Activated T-cell treated with anti-CD3 and anti-CD28 coated beads, Interleukin-2, amount 50 U/mL, for 48 hours (primary cell): ENCODE results near the gene MTFR1L.

Experiments
- DNase-seq, 2 experiments: peaks; one replicate each; pipeline ENCODE4 v3.0.0-alpha.2; 2020

The MTFR1L gene

GRCh38 chr1:25808481-25809244 lies 11.1 kb upstream of the MTFR1L start:
- DNase-seq: no peak

DNA sequence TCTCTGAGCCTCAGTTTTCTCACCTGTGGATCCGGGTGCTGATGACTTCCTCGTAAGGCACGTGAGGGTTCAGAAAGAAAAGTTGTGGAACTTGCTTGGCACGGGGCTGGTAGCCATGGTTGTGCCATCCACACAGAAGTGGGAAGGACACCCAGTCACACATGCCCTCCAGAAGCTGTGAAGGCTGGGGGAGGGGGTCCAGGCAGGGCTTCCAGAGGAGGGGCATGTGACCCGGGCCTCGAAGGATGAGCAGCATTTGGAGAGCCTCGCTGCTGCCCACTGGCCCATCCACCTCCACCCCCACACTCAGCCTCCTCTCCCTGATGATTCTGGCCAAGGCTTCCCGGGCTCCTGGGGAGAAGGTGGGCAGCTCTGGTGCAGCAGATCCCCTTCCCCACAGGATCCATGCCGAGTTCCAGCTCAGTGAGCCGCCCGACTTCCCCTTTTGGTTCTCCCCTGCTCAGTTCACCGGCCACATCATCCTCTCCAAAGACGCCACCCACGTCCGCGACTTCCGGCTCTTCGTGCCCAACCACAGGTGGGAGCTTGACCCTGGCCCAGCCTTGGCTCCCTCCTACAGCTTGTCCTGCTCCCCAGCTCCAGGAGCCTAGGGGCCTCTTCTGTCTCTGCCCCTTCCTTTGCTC lies 10.3 kb upstream of the MTFR1L start:
- DNase-seq: no peak

- DNase-seq: no peak
These were observed 9.8 kb upstream of the MTFR1L start for GRCh38 chr1:25809929-25810328.

DNA sequence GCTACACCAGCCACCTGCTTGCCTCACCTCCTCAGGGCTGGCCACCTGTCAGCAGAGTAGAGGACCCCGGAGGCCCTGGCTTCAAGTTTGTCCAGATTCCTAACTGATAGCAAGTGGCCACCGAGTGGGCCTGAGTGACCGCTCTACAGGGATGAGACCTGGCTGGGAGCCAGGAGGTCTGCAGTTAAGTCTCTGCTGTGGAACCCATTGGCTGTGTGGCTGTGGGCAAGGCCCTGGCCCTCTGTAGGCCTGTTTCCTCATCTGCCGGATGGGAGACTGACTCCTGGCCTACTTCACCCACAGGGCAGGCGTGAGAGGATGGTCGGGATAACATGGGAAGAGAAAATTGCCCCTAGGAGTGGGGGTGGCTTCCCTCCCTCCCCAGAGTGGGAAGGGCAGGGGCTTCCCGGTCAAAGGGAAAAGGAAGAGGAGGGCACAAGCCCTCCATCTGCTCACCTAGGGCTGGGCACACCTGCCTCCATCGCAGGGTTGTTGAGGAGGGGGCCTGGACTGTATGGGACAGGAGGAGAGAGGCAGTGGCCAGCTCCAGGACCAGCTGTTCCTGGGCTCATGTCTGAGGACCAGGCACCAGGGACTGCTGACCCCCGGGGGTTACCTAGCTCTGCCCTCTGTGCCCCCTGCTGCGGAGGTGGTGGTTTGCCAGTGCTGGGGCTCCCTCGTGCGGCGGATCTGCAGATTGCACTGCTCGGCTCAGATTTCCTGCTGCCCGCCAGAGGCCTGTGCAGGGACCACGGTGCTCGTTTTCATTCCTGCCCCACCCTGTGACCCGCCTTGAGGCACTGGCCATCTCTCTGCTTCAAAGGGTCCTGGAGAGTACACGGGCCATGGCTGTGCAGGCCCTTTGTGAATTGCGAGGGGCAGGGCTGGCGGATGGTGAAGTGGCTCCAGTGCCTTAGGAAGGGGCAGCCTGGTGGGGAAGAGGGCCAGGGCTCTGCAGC lies 9.1 kb upstream of the MTFR1L start:
- DNase-seq: peak; percentile 89

DNA sequence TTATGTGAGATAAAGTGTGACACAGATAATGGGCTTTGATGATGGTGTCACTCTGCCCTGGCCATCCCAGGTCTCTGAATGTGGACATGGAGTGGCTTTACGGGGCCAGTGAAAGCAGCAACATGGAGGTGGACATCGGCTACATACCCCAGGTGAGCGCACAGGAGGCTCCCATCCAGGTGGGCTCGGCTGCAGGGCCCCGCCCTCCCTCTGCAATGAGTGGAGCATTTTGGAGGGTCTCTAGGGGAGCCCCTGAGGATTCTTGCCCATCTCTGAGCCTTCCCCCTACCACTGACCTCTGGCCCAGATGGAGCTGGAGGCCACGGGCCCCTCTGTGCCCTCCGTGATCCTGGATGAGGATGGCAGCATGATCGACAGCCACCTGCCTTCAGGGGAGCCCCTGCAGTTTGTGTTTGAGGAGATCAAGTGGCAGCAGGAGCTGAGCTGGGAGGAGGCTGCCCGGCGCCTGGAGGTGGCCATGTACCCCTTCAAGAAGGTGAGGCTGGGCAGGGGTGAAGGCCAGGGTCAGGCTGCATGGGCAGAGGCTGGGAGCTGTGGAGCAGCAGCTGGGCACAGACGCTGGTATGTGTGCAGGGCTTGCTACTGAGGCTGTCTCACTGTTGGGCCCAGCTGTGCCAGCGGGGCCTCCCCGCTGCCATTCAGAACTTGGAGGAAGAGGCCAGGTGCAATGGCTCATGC lies 8.2 kb upstream of the MTFR1L start:
- no peak for DNase-seq

GRCh38 chr1:25813071-25813733 lies 6.6 kb upstream of the MTFR1L start:
- DNase-seq: no peak

- DNase-seq: no peak
These were observed 5.9 kb upstream of the MTFR1L start for GRCh38 chr1:25813734-25814471.

DNA sequence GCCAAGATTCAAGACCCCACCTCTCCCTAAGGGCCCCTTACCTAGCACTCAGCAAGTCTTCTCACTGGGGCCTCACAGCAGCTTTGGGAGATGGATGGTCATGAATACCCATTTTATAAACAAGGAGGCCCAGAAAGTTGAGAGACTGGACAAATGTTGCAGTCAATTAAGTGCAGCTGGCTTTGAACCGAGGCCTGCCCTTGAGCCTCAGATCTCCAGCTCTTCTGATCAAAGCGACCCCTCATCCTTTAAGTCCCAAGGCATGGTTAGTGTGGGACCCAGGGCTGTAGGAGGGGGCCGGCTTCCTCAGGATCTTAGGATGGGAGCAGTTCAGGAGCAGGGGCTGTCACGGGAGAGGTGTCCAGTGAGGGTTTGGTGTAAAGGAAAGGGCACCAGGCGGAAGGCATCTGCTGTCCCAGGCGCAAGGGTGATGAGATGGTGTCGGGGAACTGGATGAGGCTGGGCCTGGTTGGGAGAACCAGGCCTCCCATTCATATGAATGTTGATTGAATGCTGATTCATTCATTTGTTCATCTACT lies 5.1 kb upstream of the MTFR1L start:
- no peak for DNase-seq

DNA sequence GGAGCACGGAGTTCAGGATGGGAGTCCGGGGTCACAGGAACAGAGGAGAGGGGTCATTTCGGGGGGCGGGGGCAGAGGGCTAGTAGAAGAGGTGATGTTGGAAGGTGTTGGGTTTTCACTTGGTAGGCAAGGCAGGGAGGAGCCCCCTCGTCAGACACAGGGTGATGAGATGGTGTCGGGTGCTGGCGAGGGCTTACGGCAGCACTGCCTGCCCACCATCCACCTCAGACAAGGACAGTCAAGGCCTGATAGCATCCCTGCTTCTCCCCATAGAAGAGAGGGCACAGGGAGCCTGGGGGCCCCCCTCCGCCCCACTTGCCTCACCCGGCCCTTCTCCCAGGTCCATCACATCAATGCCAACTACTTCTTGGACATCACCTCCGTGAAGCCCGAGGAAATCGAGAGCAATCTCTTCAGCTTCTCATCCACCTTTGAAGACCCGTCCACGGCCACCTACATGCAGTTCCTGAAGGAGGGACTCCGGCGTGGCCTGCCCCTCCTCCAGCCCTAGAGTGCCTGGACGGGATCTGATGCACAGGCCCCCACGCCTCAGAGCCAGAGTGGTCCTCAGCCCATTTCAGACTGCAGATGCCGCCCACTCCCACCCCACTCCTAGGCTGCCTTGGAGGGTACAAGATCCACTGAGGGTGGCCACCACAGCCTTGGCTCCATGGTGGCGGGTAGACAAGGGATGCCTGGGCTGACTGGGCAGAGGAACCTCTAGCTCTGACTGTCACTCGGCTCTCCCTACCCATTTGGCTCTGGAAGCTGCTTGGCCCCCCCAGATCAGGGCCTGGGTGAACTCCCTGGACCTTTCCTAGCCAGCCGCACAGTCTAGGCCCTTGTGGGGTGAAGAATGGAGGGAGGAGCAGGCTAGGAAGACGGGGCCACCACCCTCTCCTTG lies 4.3 kb upstream of the MTFR1L start:
- peak in 1 of 2 experiments; percentile 14 for DNase-seq

- DNase-seq: peak; percentile 3 to 11
These were observed 3.5 kb upstream of the MTFR1L start for GRCh38 chr1:25816112-25816718.

GRCh38 chr1:25817840-25818501 lies 1.8 kb upstream of the MTFR1L start:
- DNase-seq: no peak

DNA sequence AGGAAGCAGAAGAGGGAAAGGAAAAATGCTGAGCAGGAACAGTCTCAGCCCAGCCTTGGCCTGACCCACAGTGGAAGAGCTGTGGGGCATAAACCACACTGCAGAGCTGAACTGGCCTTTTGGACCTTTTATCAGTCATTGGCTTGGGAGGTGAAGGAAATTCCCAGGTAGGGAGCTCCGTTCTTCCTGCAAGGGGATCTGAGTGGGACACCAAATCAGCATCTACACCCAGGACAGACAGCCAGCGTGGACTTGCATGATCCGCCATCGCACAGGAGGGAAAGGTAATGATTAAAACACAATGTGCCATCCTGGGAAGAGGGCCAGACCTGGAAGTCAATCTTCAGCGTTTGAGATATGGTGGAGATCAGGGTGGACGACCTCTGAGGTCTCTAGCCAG lies 1.2 kb upstream of the MTFR1L start:
- no peak for DNase-seq

DNA sequence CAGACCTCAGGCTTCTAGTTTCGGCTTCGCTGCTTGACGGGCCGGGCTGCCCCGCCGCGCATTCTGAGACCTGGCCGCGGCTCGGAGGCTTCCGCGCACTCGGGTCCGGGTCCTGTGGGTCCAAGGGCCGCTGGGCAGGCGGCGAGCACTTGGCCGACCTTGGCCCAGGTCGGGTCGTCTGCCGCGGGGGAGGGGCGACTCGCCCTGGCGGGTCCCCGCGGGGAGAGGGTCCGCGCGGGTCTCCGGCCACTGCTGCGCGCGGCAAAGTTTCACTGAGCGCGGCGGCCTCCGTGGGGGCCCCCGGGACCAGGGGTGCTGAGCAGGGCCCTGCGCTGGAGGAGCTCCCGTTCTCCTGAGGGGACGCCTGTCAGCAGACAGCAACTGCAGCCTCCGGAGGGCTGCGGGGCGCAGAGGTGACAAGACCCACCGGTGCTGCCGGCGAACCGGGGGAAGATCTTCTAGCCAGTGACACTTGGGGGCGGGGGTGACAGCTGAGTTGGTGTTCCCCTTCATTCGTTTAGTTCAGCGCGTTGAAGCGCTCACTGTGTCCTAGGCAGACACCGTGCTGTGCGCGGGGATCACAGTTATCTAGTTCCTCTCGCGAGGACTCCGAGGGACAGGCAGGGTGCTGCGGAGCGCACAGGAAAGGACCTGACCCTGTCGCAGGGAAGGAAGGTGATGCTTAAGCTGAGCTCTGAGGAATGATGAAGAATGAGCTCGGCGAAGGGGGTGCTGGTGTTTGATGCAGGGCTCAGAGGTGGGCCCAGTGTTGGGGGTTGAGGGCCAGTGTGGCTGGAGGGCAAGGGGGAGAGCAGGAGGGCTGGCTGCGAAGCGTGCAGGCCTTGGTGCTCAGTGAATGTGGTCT lies 725 bp downstream of the MTFR1L start:
- peak; percentile 80 to 81 for DNase-seq

DNA sequence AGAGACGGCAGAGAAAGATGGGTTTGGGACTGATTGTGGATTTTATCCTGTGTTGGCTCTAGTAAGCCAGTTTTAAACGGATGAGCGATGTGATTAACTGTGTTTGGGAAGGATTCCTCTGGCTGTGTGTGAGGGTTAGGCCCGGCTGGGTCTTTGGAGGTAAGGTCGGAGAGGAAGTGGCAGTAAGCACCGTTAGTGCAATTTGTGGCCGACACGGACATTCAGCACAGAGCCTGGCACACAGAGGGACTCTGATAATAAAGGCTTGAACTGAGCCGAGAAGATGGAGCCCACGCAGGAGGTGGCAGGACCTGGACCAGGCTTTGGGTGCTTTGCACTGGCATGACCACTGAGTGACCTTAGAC lies 1.3 kb downstream of the MTFR1L start:
- DNase-seq: no peak

DNA sequence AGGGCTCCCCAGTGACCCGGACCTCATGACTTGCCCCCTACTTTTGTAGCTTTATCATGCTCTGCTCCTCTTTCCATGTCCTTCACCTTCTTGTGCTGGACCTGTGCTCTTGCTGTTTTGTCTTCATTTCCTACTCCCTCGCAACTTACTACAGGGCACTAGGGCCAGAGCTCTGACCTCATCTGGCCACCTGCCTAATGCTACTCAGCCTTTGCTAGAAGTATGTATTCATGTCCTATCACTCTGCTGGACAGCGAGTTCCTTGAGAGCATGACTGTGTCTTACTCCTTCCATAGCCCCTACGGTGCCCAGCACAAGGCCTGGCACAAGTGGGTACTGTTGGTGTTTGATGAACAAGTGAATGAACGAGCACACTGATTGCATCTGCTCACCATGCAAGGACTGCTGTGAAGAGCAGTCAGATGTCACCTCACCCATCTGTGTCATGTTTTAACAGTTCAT lies 1.9 kb downstream of the MTFR1L start:
- no peak for DNase-seq

DNA sequence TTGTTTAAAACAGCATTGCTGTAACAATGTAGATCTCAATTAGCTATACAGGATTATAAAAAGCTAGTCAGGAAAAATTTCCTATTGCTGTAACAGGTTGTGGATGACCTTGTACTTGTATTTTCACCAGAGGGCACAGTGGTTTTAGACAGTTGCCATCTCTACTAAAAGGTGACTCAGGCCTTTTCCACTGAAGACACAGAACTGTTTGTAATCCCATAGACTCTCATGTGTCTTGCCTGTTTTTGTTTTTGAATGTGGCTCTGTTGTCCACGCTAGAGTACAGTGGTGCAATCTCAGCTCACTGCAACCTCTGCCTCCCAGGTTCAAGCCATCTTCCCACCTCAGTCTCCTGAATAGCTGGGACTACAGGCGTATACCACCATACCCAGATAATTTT lies 5.9 kb downstream of the MTFR1L start:
- DNase-seq: no peak

DNA sequence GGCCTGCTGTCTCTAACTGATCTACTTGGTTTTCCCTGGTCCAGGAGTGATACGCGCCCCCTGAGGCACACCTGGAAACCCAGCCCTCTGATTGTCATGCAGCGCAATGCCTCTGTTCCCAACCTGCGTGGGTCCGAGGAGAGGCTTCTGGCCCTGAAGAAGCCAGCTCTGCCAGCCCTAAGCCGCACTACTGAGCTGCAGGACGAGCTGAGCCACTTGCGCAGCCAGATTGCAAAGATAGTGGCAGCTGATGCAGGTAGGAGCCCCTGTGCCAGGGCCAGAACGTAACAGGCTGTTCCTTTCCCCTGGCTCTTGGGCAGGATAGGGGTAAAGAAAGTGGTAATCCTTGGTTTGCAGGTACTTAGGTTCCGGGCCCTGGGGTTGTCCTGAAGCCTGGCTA lies 6.8 kb downstream of the MTFR1L start:
- no peak for DNase-seq

- DNase-seq: no peak
These were observed 8.7 kb downstream of the MTFR1L start for GRCh38 chr1:25828491-25828890.
